SK-N-SH (cell line): Measurements from ENCODE around the gene UST. TPM values are rescaled to one million over a fixed set of nuclear protein-coding genes. Genes with fewer than 3 reads are reported as not detected.

Experiments
- CTCF ChIA-PET: fragments of 300-600, 350-600 bp; formaldehyde crosslinking; extraction: SDS; loops from one replicate; lab custom pipeline; 2021; lab: Yijun Ruan, JAX
- POLR2A ChIA-PET: fragments of 350-600 bp; sonication (Branson Sonifier 250); formaldehyde crosslinking; extraction: SDS; loops from one replicate; lab custom pipeline; 2020; ENCODE audit warnings: antibody characterized with exemption, inconsistent platforms; lab: Yijun Ruan, JAX
- DNase-seq: peaks from one replicate; pipeline ENCODE4 v3.0.0; 2012
- H2AFZ ChIP-seq: fragments of 200-600 bp; sonication (generic); 2 replicates; pipeline ENCODE4 v1.8.1; 2016; ENCODE audit warnings: antibody characterized with exemption, mild to moderate bottlenecking, low read depth
- H3F3A ChIP-seq: fragments of 200-600 bp; sonication (generic); replicated peaks from 2 replicates; pipeline ENCODE3; 2016; ENCODE audit warnings: antibody characterized with exemption, mild to moderate bottlenecking; ENCODE audit not compliant: insufficient read depth
- H3K27ac ChIP-seq, 2 experiments: fragments of 200-500 bp in 1 of 2; fragments of 200-600 bp in 1 of 2; sonication (Bioruptor generic) in 1 of 2; sonication (generic), shearing (Covaris generic) in 1 of 2; 2 replicates each; pipeline versions ENCODE4 v1.5.1 to v1.6.1; 2014 to 2016; ENCODE audit warnings: low read depth in 2 of 2, inconsistent platforms in 1 of 2, low read length in 1 of 2, mild to moderate bottlenecking in 1 of 2, mixed read lengths in 1 of 2
- H3K27me3 ChIP-seq: fragments of 200-600 bp; sonication (generic), shearing (Covaris generic); 2 replicates; pipeline ENCODE4 v1.6.1; 2016; ENCODE audit warnings: mixed run types; ENCODE audit not compliant: insufficient read depth
- H3K36me3 ChIP-seq, 2 experiments: fragments of 200-500 bp in 1 of 2; fragments of 200-600 bp in 1 of 2; sonication (Bioruptor generic) in 1 of 2; sonication (generic) in 1 of 2; replicated peaks in 1 of 2; 2 replicates each; pipeline versions ENCODE3 to v1.5.1; 2014 to 2016; ENCODE audit warnings: low read length in 1 of 2, mild to moderate bottlenecking in 1 of 2; ENCODE audit not compliant: insufficient read depth in 2 of 2, control insufficient read depth in 1 of 2
- H3K4me1 ChIP-seq, 2 experiments: fragments of 200-500 bp in 1 of 2; fragments of 200-600 bp in 1 of 2; sonication (Bioruptor generic) in 1 of 2; sonication (generic), shearing (Covaris generic) in 1 of 2; 2 replicates each; pipeline versions ENCODE4 v1.5.1 to v1.6.1; 2014 to 2016; ENCODE audit warnings: low read depth in 1 of 2, low read length in 1 of 2, mixed run types in 1 of 2; ENCODE audit not compliant: insufficient read depth in 2 of 2, control insufficient read depth in 1 of 2
- H3K4me2 ChIP-seq: fragments of 200-600 bp; sonication (generic), shearing (Covaris generic); 2 replicates; pipeline ENCODE4 v1.6.1; 2017; ENCODE audit warnings: mixed run types
- H3K4me3 ChIP-seq, 2 experiments: fragments of 200-500 bp in 1 of 2; fragments of 200-600 bp in 1 of 2; sonication (Bioruptor generic) in 1 of 2; sonication (generic), shearing (Covaris generic) in 1 of 2; 2 replicates each; pipeline versions ENCODE4 v1.5.1 to v1.8.1; 2014 to 2016; ENCODE audit warnings: low read depth in 2 of 2, inconsistent platforms in 1 of 2, low read length in 1 of 2, mild to moderate bottlenecking in 1 of 2, mixed read lengths in 1 of 2, moderate library complexity in 1 of 2
- H3K79me2 ChIP-seq: fragments of 200-600 bp; sonication (generic); 2 replicates; pipeline ENCODE4 v1.8.1; 2017; ENCODE audit warnings: mild to moderate bottlenecking; ENCODE audit not compliant: insufficient read depth
- H3K9ac ChIP-seq: fragments of 200-600 bp; sonication (generic); 2 replicates; pipeline ENCODE4 v1.6.1; 2017; ENCODE audit warnings: mixed run types
- H3K9me2 ChIP-seq: fragments of 200-600 bp; sonication (generic); 2 replicates; pipeline ENCODE4 v1.6.1; 2017; ENCODE audit warnings: mixed run types
- H3K9me3 ChIP-seq: fragments of 200-600 bp; sonication (generic); 2 replicates; pipeline ENCODE4 v1.6.1; 2017; ENCODE audit warnings: mixed run types, mild to moderate bottlenecking, moderate library complexity
- H4K20me1 ChIP-seq: fragments of 200-600 bp; sonication (generic); 2 replicates; pipeline ENCODE4 v1.6.1; 2017; ENCODE audit warnings: mild to moderate bottlenecking, mixed run types; ENCODE audit not compliant: insufficient read depth
- EZH2phosphoT487 ChIP-seq: fragments of 200-600 bp; sonication (generic); IDR thresholded peaks from 2 replicates; pipeline ENCODE4 v1.6.1; 2017; ENCODE audit warnings: low read depth, mixed run types, mild to moderate bottlenecking, antibody characterized with exemption, moderate library complexity, borderline replicate concordance
- FOXM1 ChIP-seq: IDR thresholded peaks from 2 replicates; pipeline ENCODE4 v1.4.0; 2012; ENCODE audit warnings: low read depth, mild to moderate bottlenecking
- GABPA ChIP-seq: IDR thresholded peaks from 2 replicates; pipeline ENCODE4 v1.4.0; 2012; ENCODE audit warnings: low read depth, mild to moderate bottlenecking
- JUND ChIP-seq: IDR thresholded peaks from 2 replicates; pipeline ENCODE4 v1.4.0; 2012
- MAX ChIP-seq: IDR thresholded peaks from 2 replicates; pipeline ENCODE4 v1.4.0; 2012; ENCODE audit warnings: low read depth
- MEF2A ChIP-seq: IDR thresholded peaks from 2 replicates; pipeline ENCODE4 v1.4.0; 2012; ENCODE audit warnings: low read depth, borderline replicate concordance
- MXI1 ChIP-seq: IDR thresholded peaks from 2 replicates; pipeline ENCODE4 v1.6.1; 2012; ENCODE audit warnings: mild to moderate bottlenecking, low read depth, low read length, improper control_type of control experiment
- NRF1 ChIP-seq: IDR thresholded peaks from 2 replicates; pipeline ENCODE4 v1.6.1; 2012; ENCODE audit warnings: low read depth, mild to moderate bottlenecking, low read length
- POLR2AphosphoS5 ChIP-seq: IDR thresholded peaks from 2 replicates; pipeline ENCODE4 v1.6.1; 2012; ENCODE audit warnings: low read depth, low read length
- RAD21 ChIP-seq: IDR thresholded peaks from 2 replicates; pipeline ENCODE4 v1.6.1; 2012; ENCODE audit warnings: mild to moderate bottlenecking, low read length
- RCOR1 ChIP-seq: fragments of 150-350 bp; IDR thresholded peaks from 2 replicates; pipeline ENCODE4 v1.6.1; 2017; ENCODE audit warnings: antibody characterized with exemption, low read length
- RFX5 ChIP-seq: IDR thresholded peaks from 2 replicates; pipeline ENCODE4 v1.6.1; 2012; ENCODE audit warnings: mild to moderate bottlenecking, improper control_type of control experiment, low read length
- SIN3A ChIP-seq: IDR thresholded peaks from 2 replicates; pipeline ENCODE4 v1.6.1; 2012; ENCODE audit warnings: low read depth, mild to moderate bottlenecking, low read length, moderate library complexity, borderline replicate concordance
- TAF1 ChIP-seq: IDR thresholded peaks from 2 replicates; pipeline ENCODE4 v1.6.1; 2012; ENCODE audit warnings: low read depth, mild to moderate bottlenecking, low read length, moderate library complexity, borderline replicate concordance
- TEAD4 ChIP-seq: IDR thresholded peaks from 2 replicates; pipeline ENCODE4 v1.4.0; 2012; ENCODE audit warnings: mild to moderate bottlenecking, borderline replicate concordance; ENCODE audit not compliant: insufficient read depth
- YY1 ChIP-seq: IDR thresholded peaks from 2 replicates; pipeline ENCODE4 v1.4.0; 2012; ENCODE audit warnings: low read depth, mild to moderate bottlenecking
- WGBS: methylation state at CpG from one replicate; pipeline ENCODE4 v1.1.6; 2017; ENCODE audit warnings: low lambda C conversion rate; 5-methylcytosine and 5-hydroxymethylcytosine counted together
- polyA plus RNA-seq, 3 experiments: library from polyadenylated mRNA; depleted of rRNA; stranded (reverse); fragments of >200 nt; gene quantifications; 2 replicates each; pipeline ENCODE4 v1.2.3, GENCODE V29; 2012
- TF ChIP-seq, protein P1 (sequence below): fragments of 150-350 bp; IDR thresholded peaks from 2 replicates; pipeline ENCODE4 v1.6.1; 2016; ENCODE audit warnings: mild to moderate bottlenecking, low read depth, low read length
- TF ChIP-seq, protein P2 (sequence below): IDR thresholded peaks from 2 replicates; pipeline ENCODE4 v1.6.1; 2012; ENCODE audit warnings: mild to moderate bottlenecking, low read depth, low read length, moderate library complexity

Gene UST
- polyA plus RNA-seq, 1 of the 3 experiments (the other 2 are of a cell fraction): 1.7 TPM

DNA sequence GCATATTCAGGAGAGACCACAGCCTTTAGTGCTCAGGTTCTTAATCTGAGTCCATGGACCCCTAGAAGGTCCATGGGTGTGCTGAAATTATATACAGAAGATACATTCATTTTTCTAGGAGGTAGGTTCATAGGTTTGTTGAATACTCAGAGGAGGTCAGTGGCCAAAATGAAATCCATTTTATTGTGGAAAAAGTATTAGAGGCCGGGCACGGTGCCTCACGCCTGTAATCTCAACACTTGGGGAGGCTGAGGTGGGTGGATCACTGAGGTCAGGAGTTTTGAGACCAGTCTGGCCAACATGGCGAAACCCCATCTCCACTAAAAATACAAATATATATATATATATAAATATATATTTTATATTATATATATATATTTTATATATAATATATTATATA is 9.0 kb upstream of the UST start:
- CTCF ChIA-PET: no interaction called here

DNA sequence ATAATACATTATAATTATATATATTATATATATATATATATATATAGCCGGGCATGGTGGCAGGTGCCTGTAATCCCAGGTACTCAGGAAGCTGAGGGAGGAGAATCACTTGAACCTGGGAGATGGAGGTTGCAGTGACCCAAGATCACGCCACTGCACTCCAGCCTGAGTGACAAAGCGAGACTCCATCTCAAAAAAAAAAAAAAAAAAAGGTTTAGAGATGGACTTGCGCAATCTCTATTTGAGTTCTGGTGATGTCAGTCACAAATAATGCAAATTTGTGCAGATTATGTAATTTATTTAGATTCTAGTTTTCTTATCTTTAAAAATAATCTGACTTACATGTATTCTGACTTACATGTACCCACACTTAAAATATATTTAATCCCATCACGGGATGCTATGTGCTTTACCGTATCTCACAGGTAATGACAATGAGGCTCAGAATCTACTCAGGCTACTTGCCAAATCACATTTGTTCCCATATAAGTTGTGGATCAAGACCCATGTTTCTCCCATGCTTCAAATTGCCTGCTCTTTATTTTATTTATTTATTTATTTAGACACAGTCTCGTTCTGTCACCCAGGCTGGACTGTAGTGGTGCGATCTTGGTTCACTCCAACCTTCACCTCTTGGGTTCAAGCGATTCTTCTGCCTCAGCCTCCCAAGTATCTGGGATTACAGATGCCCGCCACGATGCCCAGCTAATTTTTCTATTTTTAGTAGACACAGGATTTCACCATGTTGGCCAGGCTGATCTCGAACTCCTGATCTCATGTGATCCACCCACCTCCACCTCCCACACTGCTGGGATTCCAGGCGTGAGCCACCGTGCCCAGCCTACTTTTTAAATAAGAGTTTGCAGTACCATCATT is 7.6 kb upstream of the UST start:
- ChIA-PET CTCF (no interaction called here), POLR2A (no interaction called here)
- H3K27me3 ChIP-seq: peaks cover 11% of the 10 kb centered on the region; the same call in 1 of the 2 replicates

More for the DNA sequence above, 9.0 kb upstream of the UST start:
- Histone ChIP-seq H3K4me2 (no peak overlapping the region), H3K27ac (no peak overlapping the region), H3K4me1 (no peaks in the 10 kb centered on the region), H3K27me3 (peaks cover 4% of the 10 kb centered on the region; the same call in 1 of the 2 replicates), H3K4me3 (no peak overlapping the region), H3F3A (peaks cover 3% of the 10 kb centered on the region), H3K9me3 (no peaks in the 10 kb centered on the region), H3K36me3 (no peaks in the 10 kb centered on the region), H3K9ac (no peak overlapping the region)
- DNase-seq: no peak
- 75% methylated on average over 4 of the region's 4 CpGs for WGBS
- POLR2A ChIA-PET: no interaction called here
- no peak for TF ChIP-seq MXI1
- TF ChIP-seq GABPA: no peak
- no peak for TF ChIP-seq MAX
- TF ChIP-seq, protein P1, sequence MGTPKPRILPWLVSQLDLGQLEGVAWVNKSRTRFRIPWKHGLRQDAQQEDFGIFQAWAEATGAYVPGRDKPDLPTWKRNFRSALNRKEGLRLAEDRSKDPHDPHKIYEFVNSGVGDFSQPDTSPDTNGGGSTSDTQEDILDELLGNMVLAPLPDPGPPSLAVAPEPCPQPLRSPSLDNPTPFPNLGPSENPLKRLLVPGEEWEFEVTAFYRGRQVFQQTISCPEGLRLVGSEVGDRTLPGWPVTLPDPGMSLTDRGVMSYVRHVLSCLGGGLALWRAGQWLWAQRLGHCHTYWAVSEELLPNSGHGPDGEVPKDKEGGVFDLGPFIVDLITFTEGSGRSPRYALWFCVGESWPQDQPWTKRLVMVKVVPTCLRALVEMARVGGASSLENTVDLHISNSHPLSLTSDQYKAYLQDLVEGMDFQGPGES: no peak
- TF ChIP-seq YY1: no peak
- TF ChIP-seq RFX5: no peak
- no peak for TF ChIP-seq JUND
- no peak for TF ChIP-seq EZH2phosphoT487
- TF ChIP-seq TAF1: no peak
- no peak for TF ChIP-seq RCOR1
- TF ChIP-seq, all 33 proteins: peak for 0
- Histone ChIP-seq H3K79me2 (no peaks in the 10 kb centered on the region), H3K9me2 (no peaks in the 10 kb centered on the region), H2AFZ (no peak overlapping the region), H4K20me1 (no peaks in the 10 kb centered on the region)

More for the DNA sequence above, 7.6 kb upstream of the UST start:
- H3K27ac ChIP-seq: no peak overlapping the region
- no peak overlapping the region for H3K9ac ChIP-seq
- peaks cover 3% of the 10 kb centered on the region for H3F3A ChIP-seq
- H3K4me1 ChIP-seq: no peaks in the 10 kb centered on the region
- no peaks in the 10 kb centered on the region for H3K36me3 ChIP-seq
- 48% methylated on average over 14 of the region's 14 CpGs for WGBS
- no peaks in the 10 kb centered on the region for H3K79me2 ChIP-seq
- no peak for DNase-seq
- TF ChIP-seq RAD21: no peak
- no peak for TF ChIP-seq GABPA
- no peak for TF ChIP-seq JUND
- no peak for TF ChIP-seq YY1
- TF ChIP-seq RCOR1: no peak
- no peak for TF ChIP-seq TEAD4
- TF ChIP-seq NRF1: no peak
- TF ChIP-seq MEF2A: no peak
- TF ChIP-seq, protein P2, sequence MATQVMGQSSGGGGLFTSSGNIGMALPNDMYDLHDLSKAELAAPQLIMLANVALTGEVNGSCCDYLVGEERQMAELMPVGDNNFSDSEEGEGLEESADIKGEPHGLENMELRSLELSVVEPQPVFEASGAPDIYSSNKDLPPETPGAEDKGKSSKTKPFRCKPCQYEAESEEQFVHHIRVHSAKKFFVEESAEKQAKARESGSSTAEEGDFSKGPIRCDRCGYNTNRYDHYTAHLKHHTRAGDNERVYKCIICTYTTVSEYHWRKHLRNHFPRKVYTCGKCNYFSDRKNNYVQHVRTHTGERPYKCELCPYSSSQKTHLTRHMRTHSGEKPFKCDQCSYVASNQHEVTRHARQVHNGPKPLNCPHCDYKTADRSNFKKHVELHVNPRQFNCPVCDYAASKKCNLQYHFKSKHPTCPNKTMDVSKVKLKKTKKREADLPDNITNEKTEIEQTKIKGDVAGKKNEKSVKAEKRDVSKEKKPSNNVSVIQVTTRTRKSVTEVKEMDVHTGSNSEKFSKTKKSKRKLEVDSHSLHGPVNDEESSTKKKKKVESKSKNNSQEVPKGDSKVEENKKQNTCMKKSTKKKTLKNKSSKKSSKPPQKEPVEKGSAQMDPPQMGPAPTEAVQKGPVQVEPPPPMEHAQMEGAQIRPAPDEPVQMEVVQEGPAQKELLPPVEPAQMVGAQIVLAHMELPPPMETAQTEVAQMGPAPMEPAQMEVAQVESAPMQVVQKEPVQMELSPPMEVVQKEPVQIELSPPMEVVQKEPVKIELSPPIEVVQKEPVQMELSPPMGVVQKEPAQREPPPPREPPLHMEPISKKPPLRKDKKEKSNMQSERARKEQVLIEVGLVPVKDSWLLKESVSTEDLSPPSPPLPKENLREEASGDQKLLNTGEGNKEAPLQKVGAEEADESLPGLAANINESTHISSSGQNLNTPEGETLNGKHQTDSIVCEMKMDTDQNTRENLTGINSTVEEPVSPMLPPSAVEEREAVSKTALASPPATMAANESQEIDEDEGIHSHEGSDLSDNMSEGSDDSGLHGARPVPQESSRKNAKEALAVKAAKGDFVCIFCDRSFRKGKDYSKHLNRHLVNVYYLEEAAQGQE: no peak
- TF ChIP-seq POLR2AphosphoS5: no peak
- TF ChIP-seq, protein P1: no peak
- TF ChIP-seq FOXM1: no peak
- no peak for TF ChIP-seq TAF1
- TF ChIP-seq SIN3A: no peak
- no peaks in the 10 kb centered on the region for H3K9me2 ChIP-seq
- H3K9me3 ChIP-seq: no peaks in the 10 kb centered on the region
- no peaks in the 10 kb centered on the region for H4K20me1 ChIP-seq
- H3K4me2 ChIP-seq: no peak overlapping the region
- no peak overlapping the region for H3K4me3 ChIP-seq
- no peak overlapping the region for H2AFZ ChIP-seq
